ENCODE measurements around the gene TRABD2B. TPM values are rescaled to one million over a fixed set of nuclear protein-coding genes. Genes with fewer than 3 reads are reported as not detected.

Gene TRABD2B
- total RNA-seq, 4 donors from 2014 or later: 0.35 to 2.5 (median 0.88) TPM

DNA sequence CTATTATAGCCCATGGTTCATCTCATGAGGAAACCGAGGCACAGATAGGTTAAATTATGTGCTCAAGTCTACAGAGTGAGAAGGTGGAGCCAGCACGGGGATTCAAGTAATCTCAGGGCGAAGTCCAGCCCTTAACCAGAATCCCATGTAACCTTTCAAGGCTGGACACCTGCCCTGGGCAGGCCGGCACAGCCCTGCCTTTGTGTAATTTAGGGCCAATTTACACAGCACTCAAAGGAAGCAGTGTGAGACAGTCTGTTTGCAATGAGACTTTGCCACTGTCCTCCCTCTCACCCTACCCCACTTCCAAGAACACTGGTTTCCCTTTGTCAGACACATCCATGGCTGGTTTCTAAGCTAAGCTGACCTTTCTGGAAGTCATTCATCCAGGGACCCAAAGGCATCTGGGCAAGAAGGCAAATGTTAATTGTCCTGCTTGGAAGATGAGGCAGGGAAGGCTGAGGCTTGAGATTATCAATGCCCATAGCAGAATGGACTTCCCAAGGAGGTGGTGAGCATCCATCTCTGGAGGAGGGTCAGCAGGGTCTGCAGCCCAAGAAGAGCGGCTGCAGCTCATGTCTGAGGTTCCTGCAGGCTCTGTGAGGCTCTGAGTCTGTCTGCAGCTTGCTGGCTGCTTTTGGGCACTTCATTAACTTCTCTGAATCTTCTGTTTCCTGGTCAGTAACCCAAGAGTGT, 159.2 kb downstream of the TRABD2B start:
- Histone ChIP-seq H3K9me3 (no peaks in the 10 kb centered on the region), H3K27ac (peak overlapping the region in 3 of 4 donors; percentile 36 to 65 (median 63)), H3K4me1 (peaks cover 0 to 7% (median 0%) of the 10 kb centered on the region in 4 donors), H3K4me3 (no peak overlapping the region), H3K36me3 (no peaks in the 10 kb centered on the region), H3K27me3 (no peaks in the 10 kb centered on the region)
- DNase-seq: peak in 2 of 3 donors; percentile 63 to 68
- TF ChIP-seq, protein P1, sequence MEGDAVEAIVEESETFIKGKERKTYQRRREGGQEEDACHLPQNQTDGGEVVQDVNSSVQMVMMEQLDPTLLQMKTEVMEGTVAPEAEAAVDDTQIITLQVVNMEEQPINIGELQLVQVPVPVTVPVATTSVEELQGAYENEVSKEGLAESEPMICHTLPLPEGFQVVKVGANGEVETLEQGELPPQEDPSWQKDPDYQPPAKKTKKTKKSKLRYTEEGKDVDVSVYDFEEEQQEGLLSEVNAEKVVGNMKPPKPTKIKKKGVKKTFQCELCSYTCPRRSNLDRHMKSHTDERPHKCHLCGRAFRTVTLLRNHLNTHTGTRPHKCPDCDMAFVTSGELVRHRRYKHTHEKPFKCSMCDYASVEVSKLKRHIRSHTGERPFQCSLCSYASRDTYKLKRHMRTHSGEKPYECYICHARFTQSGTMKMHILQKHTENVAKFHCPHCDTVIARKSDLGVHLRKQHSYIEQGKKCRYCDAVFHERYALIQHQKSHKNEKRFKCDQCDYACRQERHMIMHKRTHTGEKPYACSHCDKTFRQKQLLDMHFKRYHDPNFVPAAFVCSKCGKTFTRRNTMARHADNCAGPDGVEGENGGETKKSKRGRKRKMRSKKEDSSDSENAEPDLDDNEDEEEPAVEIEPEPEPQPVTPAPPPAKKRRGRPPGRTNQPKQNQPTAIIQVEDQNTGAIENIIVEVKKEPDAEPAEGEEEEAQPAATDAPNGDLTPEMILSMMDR (IDR thresholded peaks at IDR 0.05): no peak
- no peak for TF ChIP-seq POLR2A (IDR thresholded peaks at IDR 0.05)

DNA sequence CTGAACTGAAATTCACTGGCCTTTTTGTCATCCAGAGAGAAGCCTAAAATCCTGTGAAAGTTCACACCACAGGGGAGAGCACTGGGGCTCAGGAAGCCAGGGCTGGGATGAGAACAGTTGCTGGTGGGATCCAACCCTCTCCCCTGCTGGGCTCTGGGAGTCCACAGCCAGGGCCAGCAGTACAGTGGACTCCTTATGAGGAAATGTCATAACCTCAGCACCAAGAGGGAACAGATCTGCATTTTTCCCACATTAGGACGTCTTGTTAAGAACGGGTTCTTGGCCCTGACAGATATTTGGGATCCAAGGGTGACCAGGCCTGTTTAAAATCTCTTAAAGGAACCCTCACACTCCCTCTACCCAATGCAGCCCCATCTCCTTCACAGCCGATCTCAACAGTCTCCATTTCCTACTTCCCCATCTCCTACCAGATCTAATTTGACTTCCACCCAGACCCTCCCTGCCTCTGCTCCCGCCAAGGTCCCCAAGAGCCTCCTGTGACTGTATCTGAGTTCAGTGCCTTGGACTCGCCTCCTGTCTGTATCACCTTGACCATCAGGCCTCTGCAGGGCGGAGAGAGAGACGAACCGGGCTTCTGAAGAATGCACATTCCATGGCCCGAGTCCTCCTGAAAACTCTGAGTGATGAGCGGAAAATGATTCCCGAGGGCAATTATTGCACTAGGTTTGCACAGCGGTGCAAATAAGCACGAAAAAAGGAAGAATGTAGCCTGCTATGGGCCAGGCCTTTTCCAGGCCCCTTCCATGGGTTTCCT, 159.9 kb downstream of the TRABD2B start:
- Histone ChIP-seq H3K27ac (peak overlapping the region in 2 of 4 donors; percentile 63 to 65), H3K36me3 (no peaks in the 10 kb centered on the region), H3K4me3 (no peak overlapping the region), H3K4me1 (peaks cover 0 to 12% (median 0%) of the 10 kb centered on the region in 4 donors), H3K9me3 (no peaks in the 10 kb centered on the region), H3K27me3 (no peaks in the 10 kb centered on the region)
- TF ChIP-seq POLR2A (IDR thresholded peaks at IDR 0.05): no peak
- TF ChIP-seq, protein P1 (IDR thresholded peaks at IDR 0.05): no peak
- no peak for DNase-seq

DNA sequence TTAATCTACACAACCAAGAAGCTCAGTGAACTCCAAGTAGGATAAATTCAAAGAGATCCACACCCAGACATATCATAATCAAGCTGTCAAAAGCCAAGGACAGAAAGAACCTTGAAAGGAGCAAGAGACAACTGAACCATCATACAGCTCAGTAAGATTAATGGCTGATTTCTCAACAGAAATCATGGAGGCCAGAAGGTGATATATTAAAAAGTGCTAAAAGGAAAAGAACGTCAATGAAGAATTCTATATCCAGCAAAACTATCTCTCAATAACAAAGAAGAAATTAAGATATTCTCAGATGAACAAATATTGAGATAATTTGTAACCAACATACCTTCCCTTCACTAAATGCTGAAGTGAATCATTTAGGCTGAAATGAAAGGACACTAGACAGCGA, 161.8 kb downstream of the TRABD2B start:
- no peaks in the 10 kb centered on the region for H3K9me3 ChIP-seq
- H3K4me1 ChIP-seq: peaks cover 0 to 22% (median 0%) of the 10 kb centered on the region in 4 donors
- H3K36me3 ChIP-seq: no peaks in the 10 kb centered on the region
- TF ChIP-seq, protein P1 (IDR thresholded peaks at IDR 0.05): no peak
- TF ChIP-seq POLR2A (IDR thresholded peaks at IDR 0.05): no peak
- no peak for DNase-seq
- no peak overlapping the region for H3K4me3 ChIP-seq
- H3K27ac ChIP-seq: no peak overlapping the region
- no peaks in the 10 kb centered on the region for H3K27me3 ChIP-seq

DNA sequence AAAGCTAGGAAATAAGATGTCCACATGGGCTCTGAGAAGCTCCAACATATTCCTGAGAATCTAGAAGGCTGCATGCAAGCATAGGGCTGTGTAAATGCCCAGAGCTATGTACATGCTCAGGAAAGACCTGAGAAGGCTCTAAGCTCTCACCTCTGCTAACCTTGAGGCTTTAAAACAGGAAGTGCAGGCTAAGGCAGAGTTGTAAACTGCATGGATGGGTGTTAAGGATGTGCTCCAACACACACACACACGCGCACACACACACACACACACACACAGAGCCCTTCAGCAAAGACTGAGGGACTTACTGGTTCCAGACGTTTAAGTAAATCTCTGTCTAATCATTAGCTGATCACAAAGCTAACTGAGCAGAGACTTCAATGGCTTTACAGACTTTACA, 162.9 kb downstream of the TRABD2B start:
- TF ChIP-seq, protein P1 (IDR thresholded peaks at IDR 0.05): no peak
- TF ChIP-seq POLR2A (IDR thresholded peaks at IDR 0.05): no peak
- H3K36me3 ChIP-seq: no peaks in the 10 kb centered on the region
- H3K9me3 ChIP-seq: no peaks in the 10 kb centered on the region
- H3K4me3 ChIP-seq: no peak overlapping the region
- H3K4me1 ChIP-seq: peaks cover 0 to 22% (median 0%) of the 10 kb centered on the region in 4 donors
- H3K27me3 ChIP-seq: no peaks in the 10 kb centered on the region
- H3K27ac ChIP-seq: no peak overlapping the region
- peak in 1 of 3 donors; percentile 5 for DNase-seq

- TF ChIP-seq, protein P1 (IDR thresholded peaks at IDR 0.05): no peak
- no peak for TF ChIP-seq POLR2A (IDR thresholded peaks at IDR 0.05)
Measured at GRCh38 chr1:47830641-47831333, 166.4 kb downstream of the TRABD2B start.

More at GRCh38 chr1:47830641-47831333, 166.4 kb downstream of the TRABD2B start:
- H3K36me3 ChIP-seq: no peaks in the 10 kb centered on the region
- H3K9me3 ChIP-seq: no peaks in the 10 kb centered on the region
- H3K4me3 ChIP-seq: no peak overlapping the region
- DNase-seq: no peak
- H3K4me1 ChIP-seq: peaks cover 0 to 14% (median 0%) of the 10 kb centered on the region in 4 donors
- peak overlapping the region in 2 of 4 donors; percentile 29 to 63 for H3K27ac ChIP-seq
- no peaks in the 10 kb centered on the region for H3K27me3 ChIP-seq
